Colonic mucosa (tissue), 4 donors: Measurements from ENCODE around the gene RPSA. TPM values are rescaled to one million over a fixed set of nuclear protein-coding genes. Genes with fewer than 3 reads are reported as not detected.
A peak's percentile ranks its signal among the peaks of the same experiment; 100 is the strongest.

Experiments used
- DNase-seq: peaks from one replicate; pipeline ENCODE4 v3.0.0-alpha.2; 2020
- H3K27ac ChIP-seq: fragments of 200-600 bp; one replicate; pipeline ENCODE4 v1.8.0; 2021
- H3K27me3 ChIP-seq: fragments of 200-600 bp; one replicate; pipeline ENCODE4 v1.8.0; 2021
- H3K36me3 ChIP-seq: fragments of 200-600 bp; one replicate; pipeline ENCODE4 v1.8.0; 2021
- H3K4me1 ChIP-seq: fragments of 200-600 bp; one replicate; pipeline ENCODE4 v1.8.0; 2021; ENCODE audit warnings: mild to moderate bottlenecking
- H3K4me3 ChIP-seq: fragments of 200-600 bp; one replicate; pipeline ENCODE4 v1.8.0; 2021
- H3K9ac ChIP-seq, 2 donors: one replicate each; pipeline ENCODE4 v1.7.0; 2013; ENCODE audit warnings: control low read depth in 2 of 2, low read depth in 2 of 2, low read length in 2 of 2
- H3K9me3 ChIP-seq: fragments of 200-600 bp; one replicate; pipeline ENCODE4 v1.8.0; 2021
- CTCF ChIP-seq: fragments of 200-600 bp; IDR thresholded peaks from one replicate; pipeline ENCODE4 v1.8.0; 2022; ENCODE audit warnings: antibody characterized with exemption, mild to moderate bottlenecking
- intact Hi-C: fragments of 100-400 bp; cut with DNase I; formaldehyde crosslinking; loops from one replicate; pipeline ENCODE4 v1.14.1; 2022
- total RNA-seq, 2 donors: library from RNA; stranded (reverse); fragmentation: NEBNext Ultra II Directional in 1 of 2; extraction: Animal tissue kit (Norgen Biotek cat#: 25700) in 1 of 2; gene quantifications; one replicate each; pipeline ENCODE4 v1.2.1, GENCODE V29; 2021
- donor health status: healthy.
- donor health status: DM: no; HTN: no; CAD: no.
- donor health status: DM: no; HTN: no; CAD: no.

RPSA gene
- total RNA-seq, 2 donors from 2014 or later: 896 to 1,381 TPM

DNA sequence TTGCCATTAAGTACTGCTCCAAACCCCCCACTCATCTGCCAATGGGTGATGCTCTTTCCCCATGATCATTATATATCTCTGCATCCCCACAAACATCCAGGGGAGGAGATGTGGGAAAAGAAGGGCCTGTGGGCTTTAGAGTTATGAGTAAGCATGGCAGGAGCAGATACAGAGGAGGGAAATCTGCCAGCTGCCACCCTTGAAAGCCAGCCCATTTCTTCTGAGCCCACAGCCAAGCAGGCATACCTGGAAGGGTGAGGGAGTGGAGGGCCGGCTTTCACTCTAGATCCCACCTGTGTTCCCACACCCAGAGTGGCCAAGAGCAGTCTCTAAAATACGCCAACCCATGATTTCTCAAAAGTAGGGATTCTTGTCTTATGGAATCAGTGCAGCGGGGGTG lies 25.1 kb upstream of the RPSA start:
- intact Hi-C loops: loop anchor here (10.0 kb wide), 1 partner anchor 257 kb away; no protein-coding TSS in a partner anchor
- H3K4me1 ChIP-seq: peaks cover 11% of the 10 kb centered on the region
- no peak overlapping the region for H3K27ac ChIP-seq
- no peaks in the 10 kb centered on the region for H3K27me3 ChIP-seq
- no peak overlapping the region for H3K9ac ChIP-seq
- no peak for DNase-seq
- H3K4me3 ChIP-seq: no peak overlapping the region
- no peak for TF ChIP-seq CTCF
- no peaks in the 10 kb centered on the region for H3K9me3 ChIP-seq
- H3K36me3 ChIP-seq: no peaks in the 10 kb centered on the region

DNA sequence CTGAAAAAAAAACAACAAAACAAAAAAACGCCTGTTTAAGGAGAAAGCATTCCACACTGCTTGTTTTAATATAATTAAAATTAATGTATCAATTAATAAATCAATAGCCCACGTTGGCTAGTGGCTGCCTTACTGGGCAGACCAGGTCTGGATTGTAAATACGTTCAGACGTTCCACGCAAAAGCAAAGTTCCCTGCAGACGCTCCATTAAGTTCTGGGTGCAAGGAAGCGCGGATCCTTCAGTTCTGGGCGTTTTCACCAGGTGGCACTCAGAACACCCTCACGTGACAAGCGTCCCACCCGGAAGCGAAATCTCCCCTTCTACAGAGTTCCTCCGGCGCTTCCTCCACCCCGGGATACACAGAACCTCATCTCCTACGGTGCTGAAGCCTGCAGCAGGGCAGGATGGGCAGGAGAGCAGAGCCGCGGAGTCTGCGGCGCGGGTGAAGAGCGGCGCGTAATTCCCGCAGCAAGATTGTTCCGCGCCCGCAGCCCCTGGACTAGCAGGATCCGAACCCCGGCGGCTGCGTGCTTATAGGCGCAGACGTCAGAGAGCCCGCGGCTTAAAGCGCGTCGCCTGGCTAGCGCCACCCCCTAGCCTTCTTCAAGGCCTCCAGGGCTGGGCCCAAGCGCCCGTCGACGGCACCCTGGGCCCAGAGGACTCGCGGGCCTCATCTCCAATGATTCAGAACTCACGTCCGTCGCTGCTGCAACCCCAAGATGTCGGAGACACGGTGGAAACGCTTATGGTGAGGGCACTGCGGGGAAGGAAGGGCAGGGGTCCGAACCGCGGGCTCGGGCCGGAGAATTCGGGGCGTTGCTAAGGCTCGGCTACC lies 23.3 kb upstream of the RPSA start, which contains the start of gene SLC25A38:
SLC25A38 (plus strand) TSS at position 326 of the 836 bp plus-strand sequence; CDS start at position 681, 355 bp downstream.
- intact Hi-C loops: loop anchor here (10.0 kb wide), 1 partner anchor 258 kb away; no protein-coding TSS in a partner anchor
- Histone ChIP-seq H3K4me1 (peaks cover 11% of the 10 kb centered on the region), H3K9me3 (no peaks in the 10 kb centered on the region), H3K36me3 (no peaks in the 10 kb centered on the region), H3K27ac (peak within 1 kb of the TSS; percentile 95), H3K27me3 (no peaks in the 10 kb centered on the region), H3K4me3 (peak within 1 kb of the TSS; percentile 85), H3K9ac (peak within 1 kb of the TSS; percentile 89 to 92)
- peak; percentile 36 for TF ChIP-seq CTCF
- DNase-seq: peak; percentile 90

- Histone ChIP-seq H3K36me3 (no peaks in the 10 kb centered on the region), H3K27ac (peak overlapping the region; percentile 95), H3K9ac (peak overlapping the region; percentile 89 to 92), H3K27me3 (no peaks in the 10 kb centered on the region), H3K4me1 (peaks cover 12% of the 10 kb centered on the region), H3K9me3 (no peaks in the 10 kb centered on the region), H3K4me3 (peak overlapping the region; percentile 85)
- DNase-seq: peak; percentile 98
- TF ChIP-seq CTCF: no peak
- intact Hi-C loops: loop anchor here (10.0 kb wide), 1 partner anchor 259 kb away; no protein-coding TSS in a partner anchor
Observed at GRCh38 chr3:39383881-39384664, 22.4 kb upstream of the RPSA start.

DNA sequence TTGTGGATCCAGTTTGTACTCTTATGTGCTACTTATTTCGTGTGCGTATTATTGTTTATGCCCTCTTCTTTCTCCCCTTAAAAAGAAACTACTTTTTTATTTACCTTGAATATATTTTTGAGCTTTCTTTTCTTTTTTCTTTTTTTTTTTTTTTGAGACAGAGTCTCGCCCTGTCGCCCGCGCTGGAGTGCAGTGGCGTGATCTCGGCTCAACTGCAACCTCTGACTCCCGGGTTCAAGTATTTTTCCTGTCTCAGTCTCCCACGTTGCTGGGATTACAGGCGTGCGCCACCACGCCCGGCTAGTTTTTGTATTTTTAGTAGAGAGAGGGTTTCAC lies 21.9 kb upstream of the RPSA start:
- intact Hi-C loops: loop anchor here (10.0 kb wide), 1 partner anchor 260 kb away; no protein-coding TSS in a partner anchor
- Histone ChIP-seq H3K27ac (peak overlapping the region; percentile 95), H3K9ac (peak overlapping the region in 1 of 2 donors; percentile 92), H3K9me3 (no peaks in the 10 kb centered on the region), H3K4me3 (peak overlapping the region; percentile 85), H3K27me3 (no peaks in the 10 kb centered on the region), H3K4me1 (peaks cover 16% of the 10 kb centered on the region), H3K36me3 (no peaks in the 10 kb centered on the region)
- TF ChIP-seq CTCF: no peak
- DNase-seq: no peak

- H3K27me3 ChIP-seq: no peaks in the 10 kb centered on the region
- H3K4me3 ChIP-seq: no peak overlapping the region
- H3K27ac ChIP-seq: peak overlapping the region; percentile 9
- intact Hi-C loops: loop anchor here (10.0 kb wide), 1 partner anchor 261 kb away; no protein-coding TSS in a partner anchor
- TF ChIP-seq CTCF: no peak
- H3K9ac ChIP-seq: peak overlapping the region in 1 of 2 donors; percentile 51
- H3K36me3 ChIP-seq: no peaks in the 10 kb centered on the region
- DNase-seq: no peak
- peaks cover 16% of the 10 kb centered on the region for H3K4me1 ChIP-seq
- H3K9me3 ChIP-seq: no peaks in the 10 kb centered on the region
Observed at GRCh38 chr3:39385456-39386090, 20.9 kb upstream of the RPSA start.
